Measurements from ENCODE around the gene ARHGAP26.
"Not testable (repeated sequence)": the region's sequence is repeated elsewhere in the genome, so short reads cannot be mapped to it uniquely, and the experiment has no call there.

Gene ARHGAP26

GRCh38 chr5:143199843-143200242 lies 429.7 kb downstream of the ARHGAP26 start:
- no peak for DNase-seq

DNA sequence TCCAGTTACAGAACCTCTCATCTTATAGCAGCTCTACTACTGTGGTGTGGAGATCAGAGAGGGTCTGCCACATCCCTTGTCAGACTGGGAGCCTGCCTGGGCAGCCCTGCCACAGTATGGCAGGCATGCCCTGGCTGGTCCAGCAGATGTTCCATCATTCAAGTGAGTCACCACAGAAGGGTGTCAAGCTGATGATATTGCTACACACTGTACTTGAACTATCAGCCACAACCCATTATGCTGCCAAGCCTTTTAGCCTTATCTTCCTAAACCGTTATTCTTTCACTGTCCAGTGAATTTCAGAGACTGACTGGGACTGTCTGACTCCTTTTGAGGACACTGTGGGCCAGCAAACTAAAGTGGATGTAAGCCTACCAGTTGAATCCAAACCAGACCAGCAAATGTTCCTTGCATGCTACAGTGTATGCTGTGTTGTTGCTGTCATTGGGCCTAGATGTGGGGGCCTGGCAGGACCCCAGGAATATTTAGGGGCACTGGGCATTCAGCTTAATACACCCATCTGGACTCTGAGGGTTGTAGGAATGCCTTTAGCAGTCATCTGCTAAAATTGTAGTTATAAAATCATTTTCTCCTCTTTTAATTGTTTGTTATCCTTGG lies 430.7 kb downstream of the ARHGAP26 start:
- DNase-seq, result no peak

DNA sequence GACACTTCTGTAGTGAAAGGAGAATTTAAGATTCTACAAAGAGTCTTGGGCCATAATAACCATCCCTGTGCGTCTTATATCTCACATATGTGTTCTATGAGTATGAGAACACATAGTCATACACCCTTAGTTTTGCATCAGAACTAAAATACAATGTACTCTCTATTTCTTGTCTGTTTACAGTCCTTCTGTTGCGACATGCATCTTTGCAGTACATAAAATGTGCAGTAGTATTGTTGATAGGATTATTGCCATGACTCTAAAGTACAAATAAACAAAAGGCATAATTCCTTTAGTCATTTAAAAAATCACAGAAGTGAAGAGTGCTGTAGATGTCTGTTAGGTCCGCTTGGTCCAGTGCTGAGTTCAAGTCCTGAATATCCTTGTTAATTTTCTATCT lies 431.4 kb downstream of the ARHGAP26 start:
- DNase-seq, result no peak

- not testable (repeated sequence) for DNase-seq
Measured at GRCh38 chr5:143203301-143203956, 433.3 kb downstream of the ARHGAP26 start.

DNA sequence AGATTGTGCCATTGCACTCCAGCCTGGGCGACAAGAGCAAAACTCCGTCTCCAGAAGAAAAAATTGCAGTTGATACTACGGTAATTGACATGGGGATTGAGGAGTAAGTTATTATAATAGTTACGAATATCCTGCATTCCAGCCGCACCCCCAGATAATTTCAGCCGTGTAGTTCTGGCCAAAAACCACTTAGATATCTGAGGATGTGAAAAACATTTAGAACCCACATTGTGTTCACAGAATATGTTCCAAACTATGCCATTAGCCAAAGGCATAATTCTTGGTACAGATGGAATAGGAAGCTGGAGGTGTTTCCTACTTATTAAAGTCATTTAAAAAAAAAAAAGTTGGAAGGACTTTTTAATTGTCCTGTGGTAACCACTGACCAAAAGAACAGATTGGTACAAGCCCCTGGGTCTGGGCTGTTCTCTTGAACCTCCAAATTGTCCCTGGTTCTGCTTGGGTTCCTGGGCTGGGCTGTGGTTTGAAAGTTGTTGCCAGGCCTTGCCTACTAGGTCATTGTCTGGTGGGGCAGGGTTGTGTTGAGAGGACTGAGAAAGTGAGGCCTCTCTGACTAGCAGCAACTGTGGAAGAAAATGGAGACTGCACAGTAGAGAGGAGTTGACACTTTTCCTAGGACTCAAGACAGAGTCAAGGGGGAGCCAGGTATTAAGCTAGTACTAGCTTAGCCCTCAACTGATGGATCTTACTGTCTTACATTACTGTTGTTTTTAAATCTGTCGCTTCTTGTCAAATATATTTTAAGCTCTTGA lies 434.5 kb downstream of the ARHGAP26 start:
- no peak for DNase-seq

DNA sequence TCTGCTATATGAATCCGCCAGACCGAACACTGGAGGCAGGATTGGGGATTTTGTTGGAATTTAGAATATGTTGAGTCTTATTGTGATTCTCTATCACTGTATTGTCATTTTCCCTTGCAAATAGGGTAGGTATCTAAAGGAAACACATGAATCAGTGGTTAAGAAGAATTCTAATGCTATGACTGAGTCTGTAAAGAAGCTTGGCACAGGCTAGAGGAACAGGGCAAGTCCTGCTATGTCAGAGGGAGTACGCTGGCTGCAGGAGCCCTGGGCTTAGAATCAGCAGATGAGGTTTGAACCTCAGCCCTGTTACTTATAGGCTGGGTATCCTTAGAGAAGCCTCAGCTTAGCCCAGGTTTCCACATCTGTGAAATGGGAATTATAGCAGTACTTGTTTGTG lies 435.2 kb downstream of the ARHGAP26 start:
- DNase-seq, result no peak

- DNase-seq, result no peak
Measured at GRCh38 chr5:143205883-143206195, 435.7 kb downstream of the ARHGAP26 start.

DNA sequence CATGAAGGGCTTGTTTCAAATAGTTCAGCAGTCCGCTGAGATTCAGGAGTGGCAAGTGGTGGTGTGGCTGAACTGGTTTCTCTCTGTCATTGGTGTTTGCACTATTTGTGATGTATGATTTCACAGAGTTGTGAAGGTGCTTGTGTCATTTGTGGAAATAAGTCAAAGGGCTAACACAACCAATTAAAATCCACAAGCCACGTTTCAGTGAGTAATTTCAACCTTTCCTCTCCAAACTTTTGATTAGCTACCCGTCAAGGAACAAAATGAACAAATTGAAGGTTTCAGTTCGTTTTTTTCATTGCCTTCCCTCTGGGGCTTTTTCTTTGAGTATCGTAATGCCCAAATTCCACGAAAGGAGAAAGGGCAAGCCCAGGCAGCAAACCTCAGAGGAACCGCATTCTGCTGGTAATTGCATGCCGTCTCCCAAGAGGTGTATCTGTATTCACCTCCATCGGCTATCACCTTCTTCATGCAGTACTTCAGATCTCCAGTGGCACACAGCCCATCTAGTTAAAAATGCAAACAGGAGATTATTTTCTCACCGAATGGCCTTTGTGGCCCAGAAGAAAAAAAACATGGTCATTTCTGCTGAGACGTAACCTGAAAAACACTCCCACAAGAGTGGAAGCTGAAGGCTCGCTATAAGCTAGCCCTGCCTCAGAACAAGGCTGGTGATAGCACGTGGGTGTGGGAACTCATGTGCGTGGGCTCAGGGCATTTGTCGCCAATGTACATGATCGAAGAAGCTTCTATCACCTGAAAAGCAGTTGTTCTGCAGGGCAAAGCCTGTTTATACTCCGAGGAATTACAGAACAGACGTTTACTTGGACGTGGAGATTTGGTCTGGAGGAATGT lies 436.2 kb downstream of the ARHGAP26 start:
- DNase-seq, result no peak

DNA sequence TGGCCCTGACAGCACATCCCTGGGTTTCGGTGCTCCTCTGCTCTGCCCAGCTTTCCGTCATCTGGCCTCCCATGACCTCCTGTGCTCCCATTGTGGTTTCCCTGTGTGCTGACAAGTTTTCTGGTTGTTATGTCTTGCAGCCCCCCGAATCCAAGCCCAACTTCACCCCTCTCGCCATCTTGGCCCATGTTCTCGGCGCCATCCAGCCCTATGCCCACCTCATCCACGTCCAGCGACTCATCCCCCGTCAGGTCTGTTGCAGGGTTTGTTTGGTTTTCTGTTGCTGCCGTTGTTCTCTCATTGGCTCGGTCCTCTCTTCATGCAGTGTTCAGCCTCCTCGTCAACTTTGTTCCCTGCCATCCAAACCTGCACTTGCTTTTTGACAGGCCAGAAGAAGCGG lies 436.9 kb downstream of the ARHGAP26 start:
- DNase-seq, result no peak

DNA sequence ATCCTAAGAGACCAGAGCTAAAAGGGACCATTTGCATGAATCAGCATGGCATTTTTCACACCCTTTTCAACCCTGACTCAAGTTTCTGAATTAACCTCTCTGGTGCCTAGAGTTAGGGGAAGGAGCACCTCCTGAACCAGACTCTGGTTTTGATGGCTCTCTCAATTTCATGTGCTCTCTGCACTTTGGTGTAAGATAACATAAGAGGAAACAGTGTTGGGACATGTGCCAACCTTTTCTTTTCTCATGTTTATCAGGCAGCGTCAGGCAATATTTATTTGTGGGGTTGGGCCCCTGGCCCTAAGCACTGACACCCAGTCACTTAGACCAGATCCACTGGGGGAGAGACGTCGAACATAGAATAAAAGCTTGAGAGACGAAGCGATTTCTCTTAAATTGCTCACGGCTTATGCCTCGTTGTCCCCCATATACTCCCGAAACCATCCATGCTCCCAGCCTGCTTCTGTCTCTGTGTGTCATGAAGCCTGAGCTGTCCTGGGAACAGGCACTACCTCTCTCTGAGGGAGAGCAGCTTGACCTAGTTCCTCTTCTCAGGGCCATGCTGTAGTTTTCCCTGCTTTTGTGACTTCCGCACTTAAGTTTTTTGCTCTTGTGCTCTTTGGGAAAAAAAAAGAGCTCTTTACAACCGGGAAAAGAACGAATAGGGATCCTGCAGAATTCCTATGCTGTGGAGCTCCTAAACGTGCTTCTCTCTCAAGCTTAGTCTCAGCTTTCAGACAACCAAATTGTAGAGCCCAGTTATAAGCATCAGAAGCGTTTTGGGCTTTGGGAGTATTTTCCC lies 437.6 kb downstream of the ARHGAP26 start:
- DNase-seq, result no peak

GRCh38 chr5:143208365-143208641 lies 438.1 kb downstream of the ARHGAP26 start:
- DNase-seq, result no peak

DNA sequence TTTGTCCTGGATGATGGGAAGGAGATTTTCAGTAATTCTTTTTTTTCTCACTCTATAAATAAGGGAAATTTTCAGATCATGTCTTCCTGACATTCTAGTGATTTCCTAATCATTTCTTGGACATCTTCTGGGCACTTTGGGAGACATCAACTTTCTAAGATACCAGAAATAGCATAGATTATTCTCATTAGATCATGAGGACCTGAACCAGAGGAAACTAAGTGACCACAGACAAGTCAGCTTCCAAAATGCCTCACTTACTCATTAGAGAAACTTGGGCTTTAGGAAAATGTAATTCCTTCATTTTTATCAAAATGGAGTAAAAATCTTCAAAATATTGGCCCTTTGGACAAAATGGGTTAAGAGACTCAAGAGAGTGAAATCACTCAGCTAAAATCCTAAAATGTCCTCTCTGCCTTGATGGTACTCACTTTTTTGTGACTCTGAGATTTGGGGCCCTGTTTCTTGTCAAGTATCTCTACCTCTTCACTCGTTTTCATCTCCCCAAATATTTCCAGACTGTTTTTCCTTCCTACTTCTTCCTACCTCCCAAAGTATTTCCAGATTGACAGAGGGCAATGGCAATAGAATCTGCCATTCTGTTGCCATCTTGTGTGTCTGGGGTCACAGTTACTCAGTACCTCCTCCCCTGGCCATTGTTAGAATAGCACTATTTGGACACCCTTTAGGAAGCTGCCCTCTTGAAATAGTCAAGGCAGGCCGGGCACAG lies 438.8 kb downstream of the ARHGAP26 start:
- no peak for DNase-seq

DNA sequence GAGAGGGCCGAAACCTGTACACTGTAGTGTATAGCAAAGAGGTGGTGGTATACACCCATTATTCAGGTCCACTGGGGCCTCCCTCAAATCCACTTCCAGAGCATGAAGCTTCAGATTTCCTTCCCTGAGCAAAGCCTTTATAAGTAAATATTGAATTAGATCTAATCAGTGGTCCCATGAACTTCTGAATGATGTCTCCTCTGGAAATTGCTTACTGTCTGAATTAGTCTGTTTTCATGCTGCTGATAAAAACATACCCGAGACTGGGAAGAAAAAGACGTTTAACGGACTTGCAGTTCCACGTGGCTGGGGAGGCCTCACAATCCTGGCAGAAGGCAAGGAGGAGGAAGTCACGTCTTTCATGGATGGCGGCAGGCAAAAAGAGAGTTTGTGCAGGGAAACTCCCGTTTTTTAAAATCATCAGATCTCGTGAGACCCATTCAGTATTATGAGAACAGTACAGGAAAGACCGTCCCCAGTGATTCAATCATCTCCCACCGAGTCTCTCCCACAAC lies 439.8 kb downstream of the ARHGAP26 start:
- DNase-seq, result no peak

DNA sequence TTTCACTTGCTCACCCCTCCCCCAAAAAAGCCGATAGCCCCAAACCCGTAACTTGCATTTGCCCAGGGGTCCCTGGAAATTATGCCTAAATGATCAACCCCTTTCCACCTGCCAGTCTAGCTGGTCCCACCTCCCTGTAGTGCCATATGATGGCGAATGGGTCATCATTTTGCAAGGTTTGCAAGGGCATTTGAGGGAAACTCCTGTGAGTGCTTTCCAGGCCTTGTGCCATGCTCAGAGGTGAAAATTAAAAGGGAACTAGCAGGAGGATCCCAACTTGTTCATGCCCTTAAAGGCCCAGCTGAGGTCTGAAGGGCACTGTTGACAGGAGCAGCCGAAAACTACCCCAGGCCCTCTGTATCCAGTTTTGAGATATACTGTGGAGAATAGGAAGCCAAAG lies 440.4 kb downstream of the ARHGAP26 start:
- DNase-seq, result no peak

- no peak for DNase-seq
Measured at GRCh38 chr5:143212261-143212660, 442.1 kb downstream of the ARHGAP26 start.

GRCh38 chr5:143213231-143213850 lies 443.2 kb downstream of the ARHGAP26 start:
- no peak for DNase-seq

DNA sequence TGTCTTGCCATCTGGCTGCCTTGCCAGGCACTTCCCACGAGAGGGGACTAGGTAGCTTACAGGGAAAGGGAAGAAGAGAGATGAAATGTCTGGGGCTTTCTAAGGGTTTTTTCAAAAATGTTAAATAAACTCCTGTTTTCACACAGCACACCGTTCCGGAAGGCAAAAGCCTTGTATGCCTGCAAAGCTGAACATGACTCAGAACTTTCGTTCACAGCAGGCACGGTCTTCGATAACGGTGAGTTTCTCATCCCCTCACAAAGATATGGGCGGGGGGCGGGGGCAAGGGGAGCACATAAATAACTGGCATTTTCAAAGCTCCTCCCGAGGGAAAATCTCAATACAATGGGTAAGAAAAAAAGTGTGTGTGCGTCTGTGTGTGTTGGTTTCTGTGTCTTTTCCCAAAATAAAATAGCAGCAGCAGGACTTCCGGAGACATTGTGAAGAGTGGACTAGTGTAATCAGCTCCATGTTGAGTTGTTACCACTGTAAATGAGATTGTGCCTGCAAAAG lies 443.7 kb downstream of the ARHGAP26 start:
- DNase-seq, result no peak

DNA sequence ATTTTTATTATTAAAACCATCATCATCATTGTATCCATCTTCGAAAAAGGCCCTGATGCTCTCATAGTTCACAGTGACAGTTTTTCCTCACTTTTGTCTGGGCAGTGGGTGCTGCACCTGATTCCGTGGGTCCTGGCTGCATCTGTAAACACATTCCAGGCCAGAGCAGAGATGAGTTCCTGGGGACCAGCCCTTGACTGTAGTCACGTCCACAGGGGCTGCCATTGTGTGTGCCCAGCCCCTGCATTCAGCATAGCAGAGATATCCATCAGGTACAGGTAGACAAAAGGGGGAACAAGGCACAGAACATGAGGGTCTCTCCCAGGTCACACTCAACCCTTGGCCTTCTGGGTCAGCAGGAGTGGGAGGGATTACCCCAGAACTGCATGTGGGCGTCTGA lies 444.3 kb downstream of the ARHGAP26 start:
- DNase-seq, result no peak

GRCh38 chr5:143214890-143215289 lies 444.7 kb downstream of the ARHGAP26 start:
- no peak for DNase-seq

DNA sequence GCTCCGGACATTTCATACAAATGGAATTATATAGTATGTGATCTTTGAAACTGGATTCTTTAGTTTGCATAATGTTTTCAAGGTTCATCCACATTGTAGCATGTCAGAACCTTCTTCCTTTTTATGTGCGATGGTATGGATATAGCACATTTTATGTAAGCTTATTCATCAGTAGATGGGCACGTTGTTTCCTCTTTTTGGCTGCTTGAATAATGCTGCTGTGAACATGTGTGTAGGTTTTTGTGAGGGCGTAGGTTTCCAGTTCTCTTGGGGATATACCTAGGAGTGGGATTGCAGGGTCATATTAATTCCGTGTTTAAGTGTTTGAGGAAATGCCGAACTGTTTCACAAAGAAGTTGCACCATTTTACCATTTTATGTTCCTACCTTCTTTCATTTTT lies 445.5 kb downstream of the ARHGAP26 start:
- DNase-seq, result no peak

GRCh38 chr5:143216211-143216610 lies 446.0 kb downstream of the ARHGAP26 start:
- DNase-seq, result no peak
